HPDE6-E6E7 (cell line): ENCODE data around the gene MRPL34.
A peak's percentile ranks its signal among the peaks of the same experiment; 100 is the strongest.
"Not testable (repeated sequence)": the region's sequence is repeated elsewhere in the genome, so short reads cannot be mapped to it uniquely, and the experiment has no call there.

Experiments
- DNase-seq: peaks from one replicate; pipeline ENCODE4 v3.0.0; 2011; ENCODE audit warnings: missing footprints; ENCODE audit errors: extremely low spot score

MRPL34 gene

GRCh38 chr19:17305517-17306284, at the start of gene MRPL34:
MRPL34 (plus strand) TSS chr19:17305872; CDS start chr19:17305893, 21 bp downstream.
- peak; percentile 86 for DNase-seq

GRCh38 chr19:17256130-17256529, 49.5 kb upstream of the MRPL34 start:
- DNase-seq, result no peak

- no peak for DNase-seq
Observed at GRCh38 chr19:17259118-17259780, 46.4 kb upstream of the MRPL34 start.

- DNase-seq, result no peak
Observed at GRCh38 chr19:17259934-17260333, 45.7 kb upstream of the MRPL34 start.

- DNase-seq, result peak; percentile 89
Observed at GRCh38 chr19:17260842-17261325, 44.8 kb upstream of the MRPL34 start.

GRCh38 chr19:17262557-17262956, 43.1 kb upstream of the MRPL34 start:
- no peak for DNase-seq

- DNase-seq, result no peak
Observed at GRCh38 chr19:17263712-17264640, 41.7 kb upstream of the MRPL34 start.

GRCh38 chr19:17264641-17264979, 41.1 kb upstream of the MRPL34 start, which contains the start of gene USHBP1:
USHBP1 (minus strand) TSS chr19:17264745; CDS start chr19:17264299, 446 bp downstream.
- DNase-seq, result no peak

- no peak for DNase-seq
Observed at GRCh38 chr19:17266026-17266425, 39.6 kb upstream of the MRPL34 start.

- no peak for DNase-seq
Observed at GRCh38 chr19:17266589-17266974, 39.1 kb upstream of the MRPL34 start.

GRCh38 chr19:17266975-17267788, 38.5 kb upstream of the MRPL34 start, which contains the start of gene BABAM1:
BABAM1 (plus strand) TSS chr19:17267443; CDS start chr19:17268807, 1,364 bp downstream.
- DNase-seq, result peak; percentile 99

- DNase-seq, result no peak
Observed at GRCh38 chr19:17268754-17269153, 36.9 kb upstream of the MRPL34 start.

- DNase-seq, result not testable (repeated sequence)
Observed at GRCh38 chr19:17274892-17275291, 30.8 kb upstream of the MRPL34 start.

- DNase-seq, result no peak
Observed at GRCh38 chr19:17275441-17276175, 30.1 kb upstream of the MRPL34 start.

GRCh38 chr19:17279436-17279835, 26.2 kb upstream of the MRPL34 start:
- no peak for DNase-seq

GRCh38 chr19:17281391-17282304, 24.0 kb upstream of the MRPL34 start, which contains the start of gene ANKLE1:
ANKLE1 (plus strand) TSS chr19:17281901; CDS start chr19:17281921, 20 bp downstream.
- DNase-seq, result peak; percentile 48

GRCh38 chr19:17282488-17283125, 23.1 kb upstream of the MRPL34 start:
- DNase-seq, result peak; percentile 82

GRCh38 chr19:17283504-17283996, 22.1 kb upstream of the MRPL34 start:
- DNase-seq, result no peak
